ENCODE data around the gene PALLD.
A peak's percentile ranks its signal among the peaks of the same experiment; 100 is the strongest.

PALLD gene

DNA sequence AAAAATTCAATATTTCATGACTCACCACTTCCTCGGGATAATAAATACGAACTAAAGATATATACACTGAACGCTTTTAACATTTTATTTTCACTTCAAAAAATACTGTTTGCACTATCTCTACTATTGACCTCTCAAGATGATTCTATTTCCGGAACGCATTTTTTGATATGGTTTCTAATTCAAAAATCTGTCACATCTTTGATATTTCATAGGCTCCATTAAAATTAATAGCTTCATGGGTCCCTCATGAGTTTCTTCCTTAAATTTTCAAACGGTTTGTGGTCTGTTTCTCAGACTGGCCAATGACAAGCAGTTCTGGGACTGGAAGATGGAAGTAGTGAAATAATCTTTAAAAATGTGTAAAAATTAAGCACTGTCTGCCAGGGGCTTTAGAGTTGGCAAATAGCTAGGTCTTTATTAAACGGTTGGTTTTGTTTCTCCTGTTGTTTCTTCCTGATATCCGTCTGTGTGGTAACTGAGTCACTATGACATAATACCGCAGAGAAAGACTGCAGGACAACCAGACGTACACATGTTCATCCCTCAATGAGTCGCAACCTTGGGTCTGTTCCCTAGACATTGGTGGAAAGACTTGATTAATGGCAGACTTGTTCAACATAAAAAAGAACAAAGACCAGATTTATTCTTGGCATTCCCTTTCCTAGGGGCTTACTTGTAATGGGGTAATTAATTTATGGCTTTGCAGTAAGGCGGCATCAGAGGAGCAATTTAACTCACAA, 133.8 kb downstream of the PALLD start:
- DNase-seq (ENCODE audit: low read depth), result no peak
- peak overlapping the region; percentile 84 for H3K4me3 ChIP-seq (ENCODE audit: low read length)
- TF ChIP-seq, protein P1, sequence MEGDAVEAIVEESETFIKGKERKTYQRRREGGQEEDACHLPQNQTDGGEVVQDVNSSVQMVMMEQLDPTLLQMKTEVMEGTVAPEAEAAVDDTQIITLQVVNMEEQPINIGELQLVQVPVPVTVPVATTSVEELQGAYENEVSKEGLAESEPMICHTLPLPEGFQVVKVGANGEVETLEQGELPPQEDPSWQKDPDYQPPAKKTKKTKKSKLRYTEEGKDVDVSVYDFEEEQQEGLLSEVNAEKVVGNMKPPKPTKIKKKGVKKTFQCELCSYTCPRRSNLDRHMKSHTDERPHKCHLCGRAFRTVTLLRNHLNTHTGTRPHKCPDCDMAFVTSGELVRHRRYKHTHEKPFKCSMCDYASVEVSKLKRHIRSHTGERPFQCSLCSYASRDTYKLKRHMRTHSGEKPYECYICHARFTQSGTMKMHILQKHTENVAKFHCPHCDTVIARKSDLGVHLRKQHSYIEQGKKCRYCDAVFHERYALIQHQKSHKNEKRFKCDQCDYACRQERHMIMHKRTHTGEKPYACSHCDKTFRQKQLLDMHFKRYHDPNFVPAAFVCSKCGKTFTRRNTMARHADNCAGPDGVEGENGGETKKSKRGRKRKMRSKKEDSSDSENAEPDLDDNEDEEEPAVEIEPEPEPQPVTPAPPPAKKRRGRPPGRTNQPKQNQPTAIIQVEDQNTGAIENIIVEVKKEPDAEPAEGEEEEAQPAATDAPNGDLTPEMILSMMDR (conservative IDR thresholded peaks at IDR 0.05; ENCODE audit: low read depth, low read length), result no peak

DNA sequence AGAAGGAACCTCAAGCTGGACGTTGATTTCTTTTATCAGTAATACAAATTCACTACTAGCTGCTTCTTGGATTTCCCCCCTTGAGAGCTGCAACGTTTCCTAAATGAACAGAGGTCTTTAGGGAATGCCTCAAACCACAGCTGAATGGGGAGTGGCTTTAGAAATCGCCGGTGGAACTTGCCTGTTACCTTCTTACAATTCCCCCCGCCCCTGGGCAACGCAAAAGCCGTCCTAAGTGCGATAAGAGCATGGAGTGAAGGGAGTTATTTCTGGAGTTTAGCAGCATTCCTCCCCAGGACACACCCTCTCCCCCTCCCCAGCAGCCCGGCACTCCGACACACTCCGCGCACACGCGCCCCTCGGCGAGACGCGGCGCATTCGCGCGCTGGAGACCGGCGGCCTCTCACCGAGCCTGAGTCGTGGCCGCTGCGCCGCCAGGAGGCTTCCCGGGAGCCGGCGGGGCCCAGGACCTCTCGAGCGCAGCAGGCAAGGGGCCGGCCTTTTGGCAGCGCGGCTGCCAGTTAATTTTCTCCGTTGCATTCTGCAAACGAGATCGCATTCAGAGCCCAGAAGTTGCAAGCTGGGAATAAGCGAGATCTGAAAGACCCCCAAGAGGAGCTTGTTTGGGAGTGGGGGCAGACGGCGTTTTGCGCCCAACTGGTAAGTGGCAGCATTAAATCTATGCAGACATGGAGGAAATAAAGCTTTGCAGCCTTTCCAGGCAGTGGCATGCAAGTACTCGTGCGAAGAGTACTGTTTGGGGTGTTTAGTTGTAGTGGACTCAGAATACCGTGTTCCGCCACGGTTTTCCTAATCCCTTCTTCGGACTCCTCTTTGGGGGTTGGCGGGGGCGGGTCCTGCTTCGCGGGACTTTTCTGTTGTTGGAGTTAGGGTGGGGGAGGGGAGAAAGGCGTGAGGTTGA, 134.7 kb downstream of the PALLD start:
- H3K4me3 ChIP-seq (ENCODE audit: low read length), result peak overlapping the region; percentile 84
- TF ChIP-seq, protein P1 (conservative IDR thresholded peaks at IDR 0.05; ENCODE audit: low read depth, low read length), result peak; percentile 34
- no peak for DNase-seq (ENCODE audit: low read depth)

DNA sequence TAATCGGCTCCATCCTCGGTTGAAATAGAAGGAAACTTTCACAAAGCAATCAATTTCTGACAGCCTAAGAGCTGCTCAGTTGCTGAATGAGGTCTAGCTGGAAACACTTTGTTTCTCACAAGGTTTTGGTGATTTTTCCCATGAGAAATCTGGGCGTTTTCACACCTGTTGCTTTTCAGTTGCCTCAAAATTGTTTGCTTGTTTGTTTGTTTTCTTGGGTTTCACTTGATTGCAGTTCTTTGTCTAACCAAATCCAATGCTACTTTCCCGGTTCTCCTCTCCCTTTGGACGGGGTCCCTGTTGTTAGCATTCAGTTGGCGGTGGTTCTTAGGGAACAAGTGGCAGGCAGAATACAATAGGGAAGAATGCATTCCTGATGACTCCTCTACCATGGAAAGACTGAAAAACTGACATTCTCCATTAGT, 135.5 kb downstream of the PALLD start:
- peak overlapping the region; percentile 84 for H3K4me3 ChIP-seq (ENCODE audit: low read length)
- DNase-seq (ENCODE audit: low read depth), result no peak
- TF ChIP-seq, protein P1 (conservative IDR thresholded peaks at IDR 0.05; ENCODE audit: low read depth, low read length), result no peak

- peak overlapping the region; percentile 84 for H3K4me3 ChIP-seq (ENCODE audit: low read length)
- TF ChIP-seq, protein P1 (conservative IDR thresholded peaks at IDR 0.05; ENCODE audit: low read depth, low read length), result no peak
- no peak for DNase-seq (ENCODE audit: low read depth)
These were observed 136.2 kb downstream of the PALLD start for GRCh38 chr4:168633064-168633463.

GRCh38 chr4:168633496-168633895, 136.6 kb downstream of the PALLD start:
- TF ChIP-seq, protein P1 (conservative IDR thresholded peaks at IDR 0.05; ENCODE audit: low read depth, low read length), result no peak
- DNase-seq (ENCODE audit: low read depth), result no peak
- H3K4me3 ChIP-seq (ENCODE audit: low read length), result peak overlapping the region; percentile 84

GRCh38 chr4:168634276-168634802, 137.5 kb downstream of the PALLD start:
- peak; percentile 96 for DNase-seq (ENCODE audit: low read depth)
- TF ChIP-seq, protein P1 (conservative IDR thresholded peaks at IDR 0.05; ENCODE audit: low read depth, low read length), result no peak
- peak overlapping the region; percentile 84 for H3K4me3 ChIP-seq (ENCODE audit: low read length)

Data from retinal pigment epithelial cell (primary cell).